NCI-H2227 (cell line): ENCODE measurements around the gene MGAM2.

ENCODE experiments used
- DNase-seq: peaks from one replicate; lab custom pipeline; 2025; ENCODE audit not compliant: unreplicated experiment; lab: John Stamatoyannopoulos, UW

Gene MGAM2

GRCh38 chr7:142263598-142264380 is 152.3 kb downstream of the MGAM2 start:
- DNase-seq: no peak
